ENCODE measurements around the gene KLHL30.

The KLHL30 gene

DNA sequence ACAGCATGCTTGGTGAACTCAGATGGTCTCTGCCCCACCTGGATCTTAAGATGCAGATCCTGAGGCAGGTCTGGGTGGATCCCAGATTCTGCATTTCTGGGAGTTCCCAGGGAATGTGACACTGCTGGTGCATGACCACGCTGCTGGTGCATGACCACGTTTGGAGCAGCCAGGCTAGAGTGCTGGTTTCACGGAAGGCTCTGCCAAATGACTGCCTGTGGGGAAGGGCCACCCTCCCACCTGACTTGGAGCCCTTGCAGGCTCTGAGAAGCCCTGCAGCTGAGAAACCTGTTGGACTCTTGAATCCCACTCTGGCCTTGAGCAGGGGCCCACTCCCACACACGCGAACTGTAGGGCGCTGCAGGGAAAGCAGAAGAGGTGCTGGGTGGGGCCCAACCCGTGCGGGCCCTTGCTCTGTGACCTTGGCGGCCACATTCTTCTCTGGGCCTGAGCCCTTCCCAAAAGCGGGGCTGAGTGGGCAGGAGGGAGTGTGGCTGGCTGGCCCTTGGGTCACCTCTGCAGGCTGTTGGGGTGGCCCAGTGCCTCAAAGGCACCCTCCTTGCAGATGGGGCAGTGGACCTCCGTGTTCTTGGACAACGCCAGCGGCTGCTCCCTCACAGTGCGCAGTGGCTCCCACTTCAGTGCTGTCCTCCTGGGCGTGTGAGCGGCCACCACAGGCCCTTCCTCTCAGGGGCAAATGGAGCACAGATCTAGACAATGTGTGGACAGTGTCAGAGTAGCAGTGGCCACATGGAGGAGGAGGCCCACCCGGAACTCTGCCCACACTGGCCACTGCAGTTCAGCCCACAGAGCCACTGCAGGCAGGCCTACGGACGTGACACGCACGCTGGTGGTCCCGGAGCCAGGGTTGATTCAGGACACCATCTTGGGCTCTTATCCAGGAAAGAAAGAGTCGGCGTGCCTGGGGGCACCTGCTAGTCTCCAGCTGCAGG is 28.2 kb downstream of the KLHL30 start:
- TF ChIP-seq CTCF (IDR thresholded peaks at IDR 0.05; ENCODE audit: insufficient read depth, low read depth, low read length, missing control alignments), result no peak
- no peak for DNase-seq (ENCODE audit: low read depth)
- no peak overlapping the region for H3K4me3 ChIP-seq (ENCODE audit: low read depth, low read length)

DNA sequence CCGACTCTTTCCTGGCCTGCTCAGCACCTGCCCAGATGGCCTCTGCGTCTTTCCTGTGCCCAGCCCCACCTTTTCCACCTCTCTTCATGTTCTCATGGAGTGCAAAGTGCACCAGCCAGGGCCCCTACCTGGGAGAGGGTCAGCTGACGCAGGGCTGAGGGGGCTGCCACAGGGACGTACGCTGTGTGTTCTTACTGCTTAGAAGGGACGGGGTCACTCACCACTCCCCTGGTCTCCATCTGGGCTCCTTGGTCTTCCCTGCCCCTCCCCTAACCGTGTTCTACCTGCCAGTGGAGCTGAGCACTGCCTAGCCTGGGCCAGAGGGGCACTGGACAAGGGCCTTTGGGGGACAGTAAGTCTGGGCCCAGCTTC is 28.9 kb downstream of the KLHL30 start:
- TF ChIP-seq CTCF (IDR thresholded peaks at IDR 0.05; ENCODE audit: insufficient read depth, low read depth, low read length, missing control alignments), result no peak
- H3K4me3 ChIP-seq (ENCODE audit: low read depth, low read length), result no peak overlapping the region
- no peak for DNase-seq (ENCODE audit: low read depth)

DNA sequence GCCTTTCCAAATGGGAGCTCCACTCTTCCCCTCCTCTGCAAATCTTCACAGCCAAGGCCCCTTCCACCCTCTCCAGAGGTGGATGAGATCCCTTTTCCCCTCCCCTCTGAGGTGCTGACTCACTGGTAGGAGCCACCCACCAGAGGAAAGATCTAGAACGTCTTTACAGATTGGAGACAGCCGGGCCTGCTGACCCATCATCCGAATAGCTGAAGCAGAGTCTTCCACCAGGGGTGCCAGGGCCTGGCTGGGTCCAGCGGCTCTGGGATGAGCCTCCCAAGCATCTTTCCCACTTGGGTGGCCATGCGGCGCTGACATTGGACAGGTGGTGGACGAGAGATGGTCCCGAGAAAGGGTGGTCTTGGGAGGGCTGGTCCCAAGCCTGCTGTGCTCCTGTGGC is 29.3 kb downstream of the KLHL30 start:
- H3K4me3 ChIP-seq (ENCODE audit: low read depth, low read length), result no peak overlapping the region
- no peak for DNase-seq (ENCODE audit: low read depth)
- TF ChIP-seq CTCF (IDR thresholded peaks at IDR 0.05; ENCODE audit: insufficient read depth, low read depth, low read length, missing control alignments), result no peak

DNA sequence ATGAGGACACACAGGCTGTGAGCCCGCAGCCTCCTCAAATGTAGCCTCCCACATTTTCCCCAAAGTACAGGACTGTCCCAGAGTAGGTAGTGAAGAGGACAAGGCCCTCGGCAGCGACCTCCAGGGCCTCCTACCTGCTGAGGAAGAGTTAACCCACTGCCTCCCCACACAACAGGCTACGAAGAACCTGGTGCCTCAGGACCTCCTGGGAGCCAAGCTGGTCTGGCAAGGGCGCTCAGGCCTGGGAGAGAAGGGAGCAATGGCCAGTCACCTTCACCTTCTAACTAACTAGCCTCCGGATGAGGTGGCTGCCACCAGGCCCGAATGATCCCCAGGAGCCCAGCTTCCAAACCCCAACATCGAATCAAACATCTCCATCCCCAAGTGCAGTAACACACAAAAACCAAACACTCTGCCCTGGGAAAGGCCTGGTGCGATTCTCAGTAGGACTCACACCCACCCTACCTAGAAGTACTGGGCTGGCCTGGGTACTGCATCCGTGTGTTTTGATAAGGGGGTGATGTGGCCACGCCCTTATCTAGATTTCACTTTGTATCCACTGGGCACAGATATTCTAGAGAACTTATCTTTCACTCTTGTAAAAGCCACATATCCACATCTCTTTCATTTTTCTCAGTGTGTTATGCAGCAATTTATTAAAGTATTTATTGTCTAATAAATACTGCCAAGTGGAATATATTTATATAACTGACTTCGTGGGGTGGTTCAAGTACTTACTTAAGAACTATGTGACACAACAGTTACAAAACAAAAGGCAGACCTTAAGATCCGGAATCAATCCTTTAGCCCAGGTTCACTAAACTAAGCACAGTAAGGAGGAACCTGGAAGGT is 30.0 kb downstream of the KLHL30 start:
- no peak overlapping the region for H3K4me3 ChIP-seq (ENCODE audit: low read depth, low read length)
- no peak for DNase-seq (ENCODE audit: low read depth)
- no peak for TF ChIP-seq CTCF (IDR thresholded peaks at IDR 0.05; ENCODE audit: insufficient read depth, low read depth, low read length, missing control alignments)

DNA sequence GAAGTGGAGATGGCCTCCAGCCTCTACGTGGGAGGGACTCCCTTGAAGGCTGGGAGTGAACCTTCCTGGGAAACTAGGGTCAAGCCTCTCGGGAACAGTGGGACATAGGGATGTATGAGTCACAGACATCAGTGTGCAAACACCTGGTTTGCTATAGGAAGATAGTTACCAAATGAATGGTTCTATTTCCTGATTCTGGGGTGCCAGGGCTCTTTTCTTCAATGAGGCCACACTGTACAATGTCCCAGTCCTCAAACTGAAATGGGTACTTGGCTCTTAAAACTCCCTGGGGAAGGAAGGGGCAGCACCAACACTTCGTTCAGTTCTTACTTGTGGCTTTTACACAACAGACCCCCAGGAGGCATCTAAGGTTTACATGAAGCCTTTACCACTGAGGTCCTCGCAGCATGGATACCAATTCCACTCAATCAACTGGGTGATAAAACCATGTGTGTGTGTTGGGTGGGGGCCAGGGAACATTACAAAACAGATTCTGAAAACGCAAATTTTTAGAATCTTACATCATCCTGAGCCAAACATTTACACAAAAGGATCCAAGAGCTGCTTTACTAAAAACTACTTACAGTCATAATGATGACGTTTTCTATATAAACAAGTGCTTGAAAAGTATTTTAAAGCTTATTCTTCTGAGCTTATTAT is 30.7 kb downstream of the KLHL30 start:
- no peak for DNase-seq (ENCODE audit: low read depth)
- H3K4me3 ChIP-seq (ENCODE audit: low read depth, low read length), result no peak overlapping the region
- TF ChIP-seq CTCF (IDR thresholded peaks at IDR 0.05; ENCODE audit: insufficient read depth, low read depth, low read length, missing control alignments), result no peak

GRCh38 chr2:238169708-238170251 is 31.3 kb downstream of the KLHL30 start:
- no peak for TF ChIP-seq CTCF (IDR thresholded peaks at IDR 0.05; ENCODE audit: insufficient read depth, low read depth, low read length, missing control alignments)
- no peak for DNase-seq (ENCODE audit: low read depth)
- no peak overlapping the region for H3K4me3 ChIP-seq (ENCODE audit: low read depth, low read length)
